HG03025 (cell line): Measurements from ENCODE around the gene TKFC.

Experiments used
- ATAC-seq: cut with Tn5 transposase; IDR thresholded peaks from one replicate; pipeline ENCODE4 v1.9.1; 2021; ENCODE audit warnings: mild to moderate bottlenecking, moderate library complexity; ENCODE audit not compliant: unreplicated experiment, low FRiP score

TKFC gene

GRCh38 chr11:61343792-61344745 is 11.0 kb downstream of the TKFC start:
- ATAC-seq = no peak

GRCh38 chr11:61345170-61345610 is 12.2 kb downstream of the TKFC start:
- ATAC-seq = no peak

- no peak for ATAC-seq
Measured at GRCh38 chr11:61345954-61346843, 13.2 kb downstream of the TKFC start.

- no peak for ATAC-seq
Measured at GRCh38 chr11:61347916-61348461, 15.0 kb downstream of the TKFC start.

- no peak for ATAC-seq
Measured at GRCh38 chr11:61349189-61349751, 16.2 kb downstream of the TKFC start.

GRCh38 chr11:61349916-61350315 is 16.9 kb downstream of the TKFC start:
- no peak for ATAC-seq

- ATAC-seq = no peak
Measured at GRCh38 chr11:61350336-61350735, 17.3 kb downstream of the TKFC start.

GRCh38 chr11:61350803-61351202 is 17.8 kb downstream of the TKFC start:
- ATAC-seq = no peak

- no peak for ATAC-seq
Measured at GRCh38 chr11:61352038-61352437, 19.0 kb downstream of the TKFC start.

GRCh38 chr11:61353131-61354067 is 20.4 kb downstream of the TKFC start:
- ATAC-seq = no peak

- ATAC-seq = no peak
Measured at GRCh38 chr11:61354208-61354607, 21.2 kb downstream of the TKFC start.

- no peak for ATAC-seq
Measured at GRCh38 chr11:61356706-61357105, 23.7 kb downstream of the TKFC start.

GRCh38 chr11:61357233-61357893 is 24.3 kb downstream of the TKFC start:
- ATAC-seq = peak; percentile 39

- ATAC-seq = no peak
Measured at GRCh38 chr11:61357894-61358239, 24.8 kb downstream of the TKFC start.

- ATAC-seq = no peak
Measured at GRCh38 chr11:61358566-61358965, 25.5 kb downstream of the TKFC start.

GRCh38 chr11:61359516-61359915 is 26.5 kb downstream of the TKFC start:
- ATAC-seq = no peak

- ATAC-seq = no peak
Measured at GRCh38 chr11:61361237-61361740, 28.3 kb downstream of the TKFC start.

- peak; percentile 76 for ATAC-seq
Measured at GRCh38 chr11:61361741-61362541, 28.9 kb downstream of the TKFC start, which contains the start of the genes CYB561A3 and TMEM138. TSS of gene CYB561A3 (minus strand) at chr11:61361882. CDS start at chr11:61356713, 5,169 bp downstream. TSS of gene TMEM138 (plus strand) at chr11:61362374. CDS start at chr11:61364391, 2,017 bp downstream.
